Vagina (tissue), 2 donors: Measurements from ENCODE around the gene SGTA.

Source experiments
- POLR2A ChIP-seq, 2 donors: fragments of 450-650 bp; IDR thresholded peaks; one replicate each; pipeline ENCODE4 v1.6.1; 2017; ENCODE audit warnings: antibody characterized with exemption in 2 of 2, mild to moderate bottlenecking in 2 of 2, moderate library complexity in 2 of 2
- TF ChIP-seq, protein P1 (sequence below), 3 experiments: fragments of 450-650 bp in 2 of 3; fragments of 200-600 bp in 1 of 3; sonication (generic) in 1 of 3; IDR thresholded peaks; one replicate each; pipeline ENCODE4 v1.5.1; 2017 to 2019; ENCODE audit warnings: antibody characterized with exemption in 3 of 3, mild to moderate bottlenecking in 2 of 3, moderate library complexity in 2 of 3

DNA sequence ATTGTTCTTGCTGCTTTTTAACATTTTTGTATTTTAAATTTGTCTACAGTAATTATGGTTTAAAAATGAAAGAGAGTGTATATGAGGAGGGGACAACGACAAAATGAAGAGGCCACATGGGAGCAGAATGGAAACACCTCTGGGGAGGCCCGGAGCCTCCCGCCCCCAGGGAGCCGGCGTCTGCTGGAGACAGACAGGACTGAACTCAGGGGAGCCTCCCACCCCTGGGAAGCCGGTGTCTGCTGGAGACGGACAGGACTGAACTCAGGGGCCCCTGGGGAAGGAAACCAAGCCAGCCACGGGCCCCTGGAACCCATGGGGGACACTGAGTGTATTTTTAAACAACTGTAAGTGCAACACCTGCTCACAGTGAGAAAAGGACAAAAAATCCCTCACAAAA lies 26.6 kb downstream of the SGTA start:
- TF ChIP-seq, protein P1, sequence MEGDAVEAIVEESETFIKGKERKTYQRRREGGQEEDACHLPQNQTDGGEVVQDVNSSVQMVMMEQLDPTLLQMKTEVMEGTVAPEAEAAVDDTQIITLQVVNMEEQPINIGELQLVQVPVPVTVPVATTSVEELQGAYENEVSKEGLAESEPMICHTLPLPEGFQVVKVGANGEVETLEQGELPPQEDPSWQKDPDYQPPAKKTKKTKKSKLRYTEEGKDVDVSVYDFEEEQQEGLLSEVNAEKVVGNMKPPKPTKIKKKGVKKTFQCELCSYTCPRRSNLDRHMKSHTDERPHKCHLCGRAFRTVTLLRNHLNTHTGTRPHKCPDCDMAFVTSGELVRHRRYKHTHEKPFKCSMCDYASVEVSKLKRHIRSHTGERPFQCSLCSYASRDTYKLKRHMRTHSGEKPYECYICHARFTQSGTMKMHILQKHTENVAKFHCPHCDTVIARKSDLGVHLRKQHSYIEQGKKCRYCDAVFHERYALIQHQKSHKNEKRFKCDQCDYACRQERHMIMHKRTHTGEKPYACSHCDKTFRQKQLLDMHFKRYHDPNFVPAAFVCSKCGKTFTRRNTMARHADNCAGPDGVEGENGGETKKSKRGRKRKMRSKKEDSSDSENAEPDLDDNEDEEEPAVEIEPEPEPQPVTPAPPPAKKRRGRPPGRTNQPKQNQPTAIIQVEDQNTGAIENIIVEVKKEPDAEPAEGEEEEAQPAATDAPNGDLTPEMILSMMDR (IDR thresholded peaks at IDR 0.05) = no peak
- TF ChIP-seq POLR2A (IDR thresholded peaks at IDR 0.05) = no peak
